Superior temporal gyrus (tissue), 1 donor: ENCODE data around the gene VPS35L.

Experiments used
- DNase-seq: peaks from one replicate; pipeline ENCODE4 v3.0.0-alpha.2; 2016; ENCODE audit errors: extremely low spot score

VPS35L gene

GRCh38 chr16:19595043-19595767 lies 39.7 kb downstream of the VPS35L start:
- DNase-seq, result no peak

- no peak for DNase-seq
Observed at GRCh38 chr16:19598805-19599510, 43.5 kb downstream of the VPS35L start.

- DNase-seq, result peak; percentile 45
Observed at GRCh38 chr16:19599968-19600716, 44.6 kb downstream of the VPS35L start.

DNA sequence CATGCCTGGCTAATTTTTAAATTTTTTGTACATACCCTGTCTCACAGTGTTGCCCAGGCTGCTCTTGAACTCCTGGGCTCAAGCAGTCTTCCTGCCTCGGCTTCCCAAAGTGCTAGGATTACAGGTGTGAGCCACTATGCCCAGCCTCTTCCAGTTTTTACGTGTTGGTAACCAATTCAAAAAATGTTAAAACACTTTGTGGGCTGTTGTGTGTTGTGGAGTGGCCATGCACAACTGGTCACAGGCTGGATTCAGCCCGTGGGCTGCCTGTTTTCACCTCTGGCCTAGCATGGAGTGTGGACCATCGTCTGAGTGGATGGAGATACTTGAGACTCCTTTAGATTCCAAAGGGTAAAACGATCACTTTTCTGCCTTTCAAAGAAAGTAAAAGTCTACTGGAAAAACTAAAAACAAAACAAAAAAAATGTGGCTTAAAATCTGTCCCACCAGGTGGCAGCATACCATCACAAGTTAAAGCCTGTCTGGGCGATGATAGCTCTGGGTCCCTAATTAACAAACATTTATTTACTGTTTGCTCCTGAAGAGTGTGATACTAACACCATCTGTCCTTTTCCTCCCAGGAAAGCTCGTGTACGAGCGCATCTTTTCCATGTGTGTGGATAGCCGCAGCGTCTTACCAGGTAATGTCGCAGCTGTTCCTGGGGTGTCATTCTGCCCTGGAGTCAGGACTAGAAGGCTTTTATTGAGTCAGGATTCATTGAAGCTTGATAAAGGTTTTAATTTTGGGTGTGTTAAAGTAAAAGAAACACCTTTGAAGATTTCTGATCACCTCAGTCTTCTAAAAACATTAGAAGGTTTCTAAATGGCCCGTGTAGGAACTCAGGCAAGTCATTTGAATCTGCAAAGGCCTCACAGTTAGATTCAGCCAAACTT lies 45.8 kb downstream of the VPS35L start:
- peak; percentile 95 for DNase-seq

DNA sequence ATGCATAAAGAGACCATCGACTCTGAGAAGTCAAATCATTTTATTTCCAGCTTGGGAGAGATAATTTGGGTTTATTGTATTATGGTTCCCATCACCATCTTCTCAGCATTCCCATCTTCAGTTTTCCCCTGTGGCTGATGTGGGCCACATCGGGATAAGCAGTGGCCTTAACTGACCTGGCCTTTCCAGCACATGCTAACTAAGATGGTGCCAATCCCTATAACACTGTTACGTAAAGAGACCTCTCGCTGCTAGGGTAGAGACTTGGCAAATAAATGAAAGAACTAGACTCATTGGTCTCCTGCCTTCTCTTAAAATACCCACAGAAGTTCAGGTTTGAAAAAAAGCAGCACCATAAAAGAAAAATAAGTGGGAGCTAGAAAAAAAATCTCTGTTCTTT lies 49.4 kb downstream of the VPS35L start:
- DNase-seq, result no peak

DNA sequence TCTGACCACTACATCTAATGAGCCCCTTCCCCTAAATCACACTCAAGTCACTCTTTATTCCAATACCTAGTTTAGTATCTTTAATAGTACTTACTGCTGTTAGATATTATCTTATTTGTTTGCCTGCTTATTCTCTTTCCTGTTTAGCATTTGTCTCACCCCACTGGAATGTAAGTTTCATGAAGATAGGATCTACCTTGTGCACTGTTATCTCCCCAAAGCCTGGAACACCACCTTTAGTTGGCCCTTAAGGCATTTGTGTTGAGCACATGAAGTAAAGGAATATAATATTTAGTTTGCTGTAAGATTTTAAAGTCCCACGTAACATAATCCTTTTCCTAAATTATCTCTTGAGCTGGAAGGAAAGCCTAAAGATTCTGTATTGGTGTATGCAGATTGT lies 50.2 kb downstream of the VPS35L start:
- no peak for DNase-seq

GRCh38 chr16:19607616-19608280 lies 52.2 kb downstream of the VPS35L start:
- no peak for DNase-seq

GRCh38 chr16:19609359-19609758 lies 53.9 kb downstream of the VPS35L start:
- no peak for DNase-seq

- DNase-seq, result no peak
Observed at GRCh38 chr16:19610200-19610599, 54.7 kb downstream of the VPS35L start.

DNA sequence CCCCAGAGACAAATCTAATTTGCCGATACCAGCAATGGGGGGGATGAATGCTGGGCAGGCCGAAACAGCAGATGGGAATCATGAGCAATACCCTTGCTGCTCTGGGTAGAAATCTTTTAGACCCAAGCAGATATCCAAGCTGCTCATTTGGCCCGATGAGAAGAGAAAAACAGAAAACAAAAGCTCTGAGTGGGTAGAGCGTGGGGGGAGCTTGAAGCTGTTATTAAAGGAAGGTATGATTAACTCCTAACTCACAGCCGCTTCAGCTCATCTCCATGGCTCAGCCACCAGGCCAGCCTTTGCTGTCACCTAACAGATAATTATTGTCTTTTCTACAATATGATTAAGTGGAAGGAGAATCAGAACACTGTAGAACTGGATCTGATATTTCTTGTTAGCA lies 58.3 kb downstream of the VPS35L start:
- no peak for DNase-seq

GRCh38 chr16:19616241-19616640 lies 60.7 kb downstream of the VPS35L start:
- no peak for DNase-seq

- no peak for DNase-seq
Observed at GRCh38 chr16:19618876-19619275, 63.4 kb downstream of the VPS35L start.

- DNase-seq, result no peak
Observed at GRCh38 chr16:19621445-19621844, 65.9 kb downstream of the VPS35L start.

DNA sequence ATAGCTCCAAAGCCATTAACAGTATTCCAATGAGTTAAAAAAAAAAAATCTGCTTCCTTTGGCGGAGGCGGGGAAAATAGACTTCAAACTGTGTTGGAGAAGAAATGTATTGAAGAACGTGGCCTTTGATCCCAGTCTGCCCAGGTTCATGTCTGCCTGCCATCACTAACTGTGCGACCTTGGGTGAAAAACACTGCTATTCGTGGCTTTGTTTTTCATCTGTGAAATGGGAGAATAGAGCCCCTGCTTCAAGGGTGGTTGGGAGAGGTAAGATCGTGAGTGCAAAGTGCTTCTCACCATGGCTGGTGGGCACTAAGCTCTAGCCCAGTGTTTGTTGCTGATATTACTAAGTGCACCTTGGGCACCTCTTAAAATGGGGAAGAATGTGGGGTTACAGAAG lies 69.5 kb downstream of the VPS35L start:
- DNase-seq, result no peak

- no peak for DNase-seq
Observed at GRCh38 chr16:19636436-19637267, 81.1 kb downstream of the VPS35L start.

DNA sequence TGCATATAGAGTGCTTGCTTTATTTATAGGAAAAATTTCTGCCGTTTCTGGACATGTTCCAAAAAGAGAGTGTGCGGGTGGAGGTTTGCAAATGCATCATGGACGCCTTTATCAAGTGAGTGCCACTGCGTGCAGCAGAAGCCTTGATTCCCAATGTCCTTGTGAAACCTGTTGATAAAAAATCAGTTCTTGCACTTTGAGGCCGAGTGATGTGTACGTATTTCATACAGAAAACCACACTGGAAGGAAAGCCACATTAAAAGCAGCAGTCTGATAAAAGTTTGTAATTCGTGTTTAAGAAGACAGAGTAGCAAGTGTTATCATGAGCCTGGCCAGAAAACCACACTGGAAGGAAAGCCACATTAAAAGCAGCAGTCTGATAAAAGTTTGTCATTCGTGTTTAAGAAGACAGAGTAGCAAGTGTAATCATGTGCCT lies 84.5 kb downstream of the VPS35L start:
- DNase-seq, result no peak

GRCh38 chr16:19642501-19642900 lies 87.0 kb downstream of the VPS35L start:
- no peak for DNase-seq

GRCh38 chr16:19644877-19645276 lies 89.4 kb downstream of the VPS35L start:
- no peak for DNase-seq

- DNase-seq, result no peak
Observed at GRCh38 chr16:19645557-19645981, 90.1 kb downstream of the VPS35L start.

- DNase-seq, result no peak
Observed at GRCh38 chr16:19649980-19650379, 94.5 kb downstream of the VPS35L start.
